Measurements from ENCODE around the gene ING1. TPM values are rescaled to one million over a fixed set of nuclear protein-coding genes. Genes with fewer than 3 reads are reported as not detected.

Gene ING1
- total RNA-seq, 1 experiment from 2014 or later: 22.0 TPM

DNA sequence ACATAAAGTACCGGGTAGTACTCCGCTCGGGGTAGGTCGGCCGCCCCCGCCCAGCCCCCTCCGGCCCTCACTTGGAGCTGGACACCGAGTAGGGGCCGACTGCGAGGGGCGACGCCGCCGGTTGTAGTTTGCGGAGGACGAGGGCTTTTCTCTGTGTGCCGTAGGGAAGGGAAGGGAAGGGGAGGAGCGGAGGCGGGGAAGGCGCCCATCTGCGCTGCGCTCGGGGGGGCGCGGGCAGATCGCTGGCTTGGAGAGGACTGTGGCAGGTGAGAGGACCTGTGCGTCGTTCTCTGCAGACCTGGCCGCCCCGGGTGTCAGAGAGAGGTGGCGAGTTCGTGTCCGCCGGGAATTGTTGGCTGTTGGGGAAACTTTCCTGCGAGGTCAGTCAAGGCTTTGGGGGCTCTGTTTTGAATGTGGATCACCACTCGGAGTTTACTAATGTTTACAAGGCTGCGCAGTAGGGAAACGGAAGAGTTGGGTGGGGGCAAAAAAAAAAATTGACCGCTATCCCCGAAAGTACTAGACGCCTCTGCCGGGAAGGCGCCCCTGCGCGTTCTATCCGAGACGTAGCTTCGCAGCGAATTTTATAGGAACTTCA is 1.4 kb downstream of the ING1 start:
- Histone ChIP-seq H3K27ac (ENCODE audit: low read depth, low read length, poor library complexity, severe bottlenecking) (peak overlapping the region; percentile 99), H3K36me3 (ENCODE audit: insufficient read depth, low read length, poor library complexity, severe bottlenecking) (peaks cover 2% of the 10 kb centered on the region), H3K9me3 (ENCODE audit: low read depth, low read length, poor library complexity, severe bottlenecking) (no peaks in the 10 kb centered on the region), H3K4me1 (ENCODE audit: insufficient read depth, low read length, poor library complexity, severe bottlenecking) (peaks cover 4% of the 10 kb centered on the region), H3K4me3 (ENCODE audit: low read depth, low read length, poor library complexity, severe bottlenecking) (peak overlapping the region; percentile 95), H3K27me3 (replicated peaks; ENCODE audit: insufficient read depth, low read depth, low read length, poor library complexity) (no peaks in the 10 kb centered on the region)
- CTCF ChIA-PET: interaction anchor here (0.7 kb wide), 1 partner anchor 330 kb away, joined by 3 read pairs; no protein-coding TSS in a partner anchor
- DNase-seq (ENCODE audit: low spot score): peak; percentile 57
- TF ChIP-seq EZH2 (IDR thresholded peaks at IDR 0.05; ENCODE audit: borderline replicate concordance, low read depth, low read length, poor library complexity, severe bottlenecking): no peak
- TF ChIP-seq, protein P1, sequence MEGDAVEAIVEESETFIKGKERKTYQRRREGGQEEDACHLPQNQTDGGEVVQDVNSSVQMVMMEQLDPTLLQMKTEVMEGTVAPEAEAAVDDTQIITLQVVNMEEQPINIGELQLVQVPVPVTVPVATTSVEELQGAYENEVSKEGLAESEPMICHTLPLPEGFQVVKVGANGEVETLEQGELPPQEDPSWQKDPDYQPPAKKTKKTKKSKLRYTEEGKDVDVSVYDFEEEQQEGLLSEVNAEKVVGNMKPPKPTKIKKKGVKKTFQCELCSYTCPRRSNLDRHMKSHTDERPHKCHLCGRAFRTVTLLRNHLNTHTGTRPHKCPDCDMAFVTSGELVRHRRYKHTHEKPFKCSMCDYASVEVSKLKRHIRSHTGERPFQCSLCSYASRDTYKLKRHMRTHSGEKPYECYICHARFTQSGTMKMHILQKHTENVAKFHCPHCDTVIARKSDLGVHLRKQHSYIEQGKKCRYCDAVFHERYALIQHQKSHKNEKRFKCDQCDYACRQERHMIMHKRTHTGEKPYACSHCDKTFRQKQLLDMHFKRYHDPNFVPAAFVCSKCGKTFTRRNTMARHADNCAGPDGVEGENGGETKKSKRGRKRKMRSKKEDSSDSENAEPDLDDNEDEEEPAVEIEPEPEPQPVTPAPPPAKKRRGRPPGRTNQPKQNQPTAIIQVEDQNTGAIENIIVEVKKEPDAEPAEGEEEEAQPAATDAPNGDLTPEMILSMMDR (conservative IDR thresholded peaks at IDR 0.05; ENCODE audit: low read depth, low read length): no peak
- intact Hi-C loops (cut with micrococcal nuclease; ENCODE audit: unreplicated experiment): loop anchor here (1.0 to 10.0 kb wide), 4 partner anchors 104 to 490 kb away; partner anchors contain the start of gene ANKRD10
- POLR2A ChIA-PET (ENCODE audit: low non-redundant PET): interaction anchor here (0.6 to 0.7 kb wide), 7 partner anchors 38 to 1443 kb away, joined by 3 to 7 read pairs (median 4); no protein-coding TSS in a partner anchor
- BruUV-seq (replicated peaks): no TSS peak

DNA sequence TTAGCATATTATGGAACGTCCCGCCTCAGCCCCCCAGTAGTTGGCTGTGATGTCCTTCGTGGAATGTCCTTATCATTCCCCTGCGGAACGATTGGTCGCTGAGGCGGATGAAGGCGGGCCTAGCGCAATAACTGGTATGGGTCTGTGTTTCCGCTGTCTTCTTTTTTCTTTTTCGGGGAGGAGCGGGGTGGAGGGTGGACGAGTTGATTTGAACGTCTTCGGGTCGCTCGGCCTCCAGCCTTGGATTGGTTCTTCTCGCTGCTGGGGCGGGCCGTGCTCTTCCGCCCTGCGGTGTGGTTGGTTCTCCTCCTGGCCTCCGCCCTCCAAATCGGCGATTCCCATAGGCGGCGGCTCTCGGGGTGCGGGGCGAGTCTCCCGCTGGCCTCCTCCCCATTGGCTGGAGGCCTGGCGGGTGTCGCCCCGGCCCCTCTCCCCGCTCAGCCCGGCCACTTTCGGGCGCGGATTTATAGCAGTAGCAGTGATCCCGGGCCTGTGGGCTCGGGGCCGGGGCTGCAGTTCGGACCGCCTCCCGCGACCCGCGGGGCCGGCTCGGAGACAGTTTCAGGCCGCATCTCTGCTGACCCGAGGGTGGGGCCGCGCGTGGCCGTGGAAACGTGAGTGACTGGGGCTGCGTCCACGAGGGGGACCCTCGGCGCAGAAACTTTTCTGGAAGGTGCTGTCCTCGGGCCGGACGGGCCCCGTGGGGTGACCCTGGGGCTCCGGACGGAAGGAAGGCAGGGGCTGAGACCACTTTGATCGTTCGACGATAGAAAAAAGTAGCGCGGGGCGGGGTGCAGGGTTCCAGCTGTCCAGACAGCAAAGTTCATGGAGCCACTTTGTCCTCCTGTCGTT is 2.1 kb downstream of the ING1 start:
- CTCF ChIA-PET: interaction anchor here (0.7 kb wide), 1 partner anchor 330 kb away, joined by 3 read pairs; no protein-coding TSS in a partner anchor

DNA sequence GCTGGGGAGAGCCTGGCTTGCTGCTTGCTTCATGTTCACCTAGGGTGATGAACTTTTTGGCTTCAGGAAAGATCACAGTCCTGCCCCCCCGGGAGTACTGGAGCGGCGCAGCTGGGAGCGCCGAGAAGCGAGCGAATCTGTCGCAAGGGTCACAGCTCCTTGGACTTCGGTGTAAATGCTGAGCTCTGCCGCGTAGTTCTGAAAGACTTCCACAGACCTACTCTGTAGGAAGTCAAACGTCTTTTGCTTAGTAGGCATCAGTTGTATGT is 2.7 kb downstream of the ING1 start:
- intact Hi-C loops (cut with micrococcal nuclease; ENCODE audit: unreplicated experiment): loop anchor here (10.0 kb wide), 2 partner anchors 391 to 491 kb away; no protein-coding TSS in a partner anchor
- no peaks in the 10 kb centered on the region for H3K27me3 ChIP-seq (replicated peaks; ENCODE audit: insufficient read depth, low read depth, low read length, poor library complexity)
- no peaks in the 10 kb centered on the region for H3K9me3 ChIP-seq (ENCODE audit: low read depth, low read length, poor library complexity, severe bottlenecking)
- peak overlapping the region; percentile 88 for H3K27ac ChIP-seq (ENCODE audit: low read depth, low read length, poor library complexity, severe bottlenecking)
- TF ChIP-seq, protein P1 (conservative IDR thresholded peaks at IDR 0.05; ENCODE audit: low read depth, low read length): no peak
- no peak for TF ChIP-seq EZH2 (IDR thresholded peaks at IDR 0.05; ENCODE audit: borderline replicate concordance, low read depth, low read length, poor library complexity, severe bottlenecking)
- CTCF ChIA-PET: no interaction called here
- peak overlapping the region; percentile 95 for H3K4me3 ChIP-seq (ENCODE audit: low read depth, low read length, poor library complexity, severe bottlenecking)
- BruUV-seq (replicated peaks): no TSS peak
- H3K36me3 ChIP-seq (ENCODE audit: insufficient read depth, low read length, poor library complexity, severe bottlenecking): peaks cover 8% of the 10 kb centered on the region
- DNase-seq (ENCODE audit: low spot score): peak; percentile 15
- POLR2A ChIA-PET (ENCODE audit: low non-redundant PET): no interaction called here
- H3K4me1 ChIP-seq (ENCODE audit: insufficient read depth, low read length, poor library complexity, severe bottlenecking): peaks cover 4% of the 10 kb centered on the region

More for the DNA sequence above, 2.1 kb downstream of the ING1 start:
- peaks cover 8% of the 10 kb centered on the region for H3K36me3 ChIP-seq (ENCODE audit: insufficient read depth, low read length, poor library complexity, severe bottlenecking)
- no peaks in the 10 kb centered on the region for H3K27me3 ChIP-seq (replicated peaks; ENCODE audit: insufficient read depth, low read depth, low read length, poor library complexity)
- peak overlapping the region; percentile 99 for H3K27ac ChIP-seq (ENCODE audit: low read depth, low read length, poor library complexity, severe bottlenecking)
- peak; percentile 100 for DNase-seq (ENCODE audit: low spot score)
- no peaks in the 10 kb centered on the region for H3K9me3 ChIP-seq (ENCODE audit: low read depth, low read length, poor library complexity, severe bottlenecking)
- intact Hi-C loops (cut with micrococcal nuclease; ENCODE audit: unreplicated experiment): loop anchor here (1.0 to 10.0 kb wide), 4 partner anchors 104 to 491 kb away; partner anchors contain the start of gene ANKRD10
- peak overlapping the region; percentile 95 for H3K4me3 ChIP-seq (ENCODE audit: low read depth, low read length, poor library complexity, severe bottlenecking)
- H3K4me1 ChIP-seq (ENCODE audit: insufficient read depth, low read length, poor library complexity, severe bottlenecking): peaks cover 4% of the 10 kb centered on the region
- TSS peak; percentile 31 for BruUV-seq (replicated peaks)
- TF ChIP-seq EZH2 (IDR thresholded peaks at IDR 0.05; ENCODE audit: borderline replicate concordance, low read depth, low read length, poor library complexity, severe bottlenecking): no peak
- TF ChIP-seq, protein P1 (conservative IDR thresholded peaks at IDR 0.05; ENCODE audit: low read depth, low read length): peak; percentile 28; the same call in 1 of the 2 replicates
- POLR2A ChIA-PET (ENCODE audit: low non-redundant PET): interaction anchor here (0.6 to 0.7 kb wide), 7 partner anchors 37 to 1443 kb away, joined by 3 to 7 read pairs (median 4); no protein-coding TSS in a partner anchor
